ENCODE measurements around the gene ZNF275. TPM values are rescaled to one million over a fixed set of nuclear protein-coding genes. Genes with fewer than 3 reads are reported as not detected.

Gene ZNF275
- total and polyA plus RNA-seq, 10 of the 15 experiments (the other 5 are each of a cell fraction or from before 2014, with no cell fraction given) = 1.3 to 17.4 (median 6.2) TPM

- TF ChIP-seq REST (IDR thresholded peaks at IDR 0.05; ENCODE audit: low read depth, low read length) (no peak), EED (IDR thresholded peaks at IDR 0.05; ENCODE audit: low read depth) (no peak), USF2 (IDR thresholded peaks at IDR 0.05; ENCODE audit: borderline replicate concordance, low read depth, low read length) (no peak), CBFB (IDR thresholded peaks at IDR 0.05; ENCODE audit: low read depth) (no peak), RAD51 (IDR thresholded peaks at IDR 0.05) (no peak), SREBF2 (IDR thresholded peaks at IDR 0.05; ENCODE audit: low read length) (no peak), E4F1 (IDR thresholded peaks at IDR 0.05; ENCODE audit: borderline replicate concordance, partially characterized antibody) (no peak)
Observed at GRCh38 chrX:153321381-153322124, 12.4 kb upstream of the ZNF275 start, which contains the start of gene PNMA6F (continued).
